CD14-positive monocyte (primary cell): ENCODE results near the gene FIGLA. TPM values are rescaled to one million over a fixed set of nuclear protein-coding genes. Genes with fewer than 3 reads are reported as not detected.

Experiments
- DNase-seq, 3 donors: peaks; one replicate each; pipeline ENCODE4 v3.0.0-alpha.2; 2011 to 2022
- H2AFZ ChIP-seq: 2 replicates; pipeline ENCODE4 v1.6.0; 2012; ENCODE audit warnings: mild to moderate bottlenecking, low read depth, low read length, inconsistent platforms; ENCODE audit not compliant: insufficient read depth, poor library complexity, severe bottlenecking
- H3K27ac ChIP-seq, 2 donors: 1 replicate in 1 of 2; 2 replicates in 1 of 2; pipeline ENCODE4 v1.5.1; 2012 to 2013; ENCODE audit warnings: low read length in 2 of 2, control low read depth in 1 of 2, inconsistent platforms in 1 of 2, low read depth in 1 of 2, mild to moderate bottlenecking in 1 of 2
- H3K27me3 ChIP-seq, 2 donors: one replicate each; pipeline versions ENCODE4 v1.6.0 to v1.6.1; 2011 to 2013; ENCODE audit warnings: low read length in 2 of 2; ENCODE audit not compliant: control insufficient read depth in 2 of 2, insufficient read depth in 2 of 2
- H3K36me3 ChIP-seq, 2 donors: replicated peaks in 1 of 2; 1 replicate in 1 of 2; 2 replicates in 1 of 2; pipeline versions ENCODE4 v1.5.1 to v1.6.1; 2012 to 2013; ENCODE audit warnings: low read length in 2 of 2, control low read depth in 1 of 2, inconsistent platforms in 1 of 2, mild to moderate bottlenecking in 1 of 2; ENCODE audit not compliant: insufficient read depth in 2 of 2, control insufficient read depth in 1 of 2
- H3K4me1 ChIP-seq, 2 donors: 1 replicate in 1 of 2; 2 replicates in 1 of 2; pipeline versions ENCODE4 v1.5.1 to v1.6.1; 2012 to 2013; ENCODE audit warnings: low read length in 2 of 2, control low read depth in 1 of 2, inconsistent platforms in 1 of 2, mild to moderate bottlenecking in 1 of 2, moderate library complexity in 1 of 2; ENCODE audit not compliant: insufficient read depth in 2 of 2, control insufficient read depth in 1 of 2
- H3K4me2 ChIP-seq: replicated peaks from 2 replicates; pipeline ENCODE3; 2012; ENCODE audit warnings: low read length, moderate library complexity, mild to moderate bottlenecking; ENCODE audit not compliant: poor library complexity, severe bottlenecking; ENCODE audit errors: extremely low read depth
- H3K4me3 ChIP-seq, 3 experiments: fragments of 200-600 bp in 1 of 3; sonication (generic) in 1 of 3; replicated peaks in 1 of 3; 1 replicate in 2 of 3; 2 replicates in 1 of 3; pipeline ENCODE4 v1.5.1; 2011 to 2013; ENCODE audit warnings: low read length in 3 of 3, mild to moderate bottlenecking in 3 of 3, control low read depth in 2 of 3, low read depth in 2 of 3, inconsistent platforms in 1 of 3, moderate library complexity in 1 of 3
- H3K79me2 ChIP-seq: 2 replicates; pipeline ENCODE4 v1.6.0; 2012; ENCODE audit warnings: mild to moderate bottlenecking, control low read depth, inconsistent platforms, low read length, moderate library complexity; ENCODE audit not compliant: insufficient read depth
- H3K9ac ChIP-seq: 2 replicates; pipeline ENCODE4 v1.6.0; 2017; ENCODE audit warnings: low read length, mild to moderate bottlenecking; ENCODE audit not compliant: insufficient read depth, poor library complexity, severe bottlenecking
- H3K9me3 ChIP-seq, 2 donors: replicated peaks in 1 of 2; 1 replicate in 1 of 2; 2 replicates in 1 of 2; pipeline versions ENCODE4 v1.5.1 to v1.6.1; 2012 to 2013; ENCODE audit warnings: low read length in 2 of 2, control low read depth in 1 of 2; ENCODE audit not compliant: control insufficient read depth in 1 of 2, insufficient read depth in 1 of 2
- H4K20me1 ChIP-seq: 2 replicates; pipeline ENCODE4 v1.6.0; 2012; ENCODE audit warnings: mild to moderate bottlenecking, low read length, control low read depth, moderate library complexity; ENCODE audit not compliant: insufficient read depth
- H3K27ac Mint-ChIP-seq, 7 donors: one replicate each; pipeline ENCODE4 v1.8.0; 2020; ENCODE audit warnings: mild to moderate bottlenecking in 7 of 7, mixed read lengths in 7 of 7, moderate library complexity in 6 of 7, inconsistent platforms in 2 of 7
- H3K27me3 Mint-ChIP-seq, 3 donors: one replicate each; pipeline ENCODE4 v1.8.0; 2021 to 2022; ENCODE audit warnings: low read depth in 3 of 3, mild to moderate bottlenecking in 3 of 3, mixed read lengths in 3 of 3, moderate library complexity in 3 of 3, inconsistent platforms in 1 of 3
- H3K36me3 Mint-ChIP-seq, 2 donors: one replicate each; pipeline ENCODE4 v1.8.0; 2020; ENCODE audit warnings: mixed read lengths in 2 of 2, inconsistent platforms in 1 of 2, mild to moderate bottlenecking in 1 of 2
- H3K4me1 Mint-ChIP-seq: one replicate; pipeline ENCODE4 v1.8.0; 2020; ENCODE audit warnings: mild to moderate bottlenecking, mixed read lengths
- H3K4me3 Mint-ChIP-seq, 2 donors: one replicate each; pipeline ENCODE4 v1.8.0; 2020; ENCODE audit warnings: mild to moderate bottlenecking in 2 of 2, mixed read lengths in 2 of 2, moderate library complexity in 1 of 2
- H3K9me3 Mint-ChIP-seq, 7 donors: one replicate each; pipeline ENCODE4 v1.8.0; 2020 to 2022; ENCODE audit warnings: mixed read lengths in 7 of 7, mild to moderate bottlenecking in 6 of 7, moderate library complexity in 6 of 7, inconsistent platforms in 2 of 7
- CTCF ChIP-seq: fragments of 200-600 bp; IDR thresholded peaks from one replicate; pipeline ENCODE4 v1.8.0; 2022; ENCODE audit warnings: antibody characterized with exemption, mild to moderate bottlenecking
- WGBS: methylation state at CpG from one replicate; pipeline ENCODE4 v1.1.5; 2013; ENCODE audit warnings: missing lambda C conversion rate; ENCODE audit not compliant: insufficient coverage; 5-methylcytosine and 5-hydroxymethylcytosine counted together
- intact Hi-C, 2 donors: fragments of 100-400 bp; cut with micrococcal nuclease; formaldehyde crosslinking; loops; one replicate each; pipeline versions ENCODE4 v1.15.0 to v1.15.1; 2023
- polyA plus RNA-seq, 3 donors: library from polyadenylated mRNA; depleted of rRNA in 1 of 3; unstranded in 2 of 3; stranded (reverse) in 1 of 3; fragments of 300-500 nt in 2 of 3; fragments of >200 nt in 1 of 3; fragmentation: Illumina TruSeq in 2 of 3; gene quantifications; 1 replicate in 2 of 3; 2 replicates in 1 of 3; pipeline ENCODE4 v1.2.3, GENCODE V29; 2012 to 2021

Gene FIGLA
- polyA plus RNA-seq, 3 donors: 0.13 TPM; not detected in 2

DNA sequence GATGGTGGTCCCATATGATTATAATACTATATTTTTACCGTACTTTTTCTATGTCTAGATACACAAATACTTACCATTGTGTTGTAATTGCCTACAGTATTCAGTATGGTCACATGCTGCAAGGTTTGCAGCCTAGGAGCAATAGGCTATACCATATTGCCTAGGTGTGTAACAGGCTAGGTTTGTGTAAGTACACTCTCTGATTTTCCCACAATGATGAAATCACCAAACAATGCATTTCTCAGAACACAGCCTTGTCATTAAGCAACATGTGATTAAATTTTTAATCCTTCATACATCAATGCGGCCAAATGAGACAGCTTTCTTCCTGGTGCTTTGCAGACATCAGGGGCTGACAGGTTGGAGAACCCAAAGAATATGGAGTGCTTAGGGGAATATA, 59.7 kb downstream of the FIGLA start:
- intact Hi-C loops: no loop called here
- Histone ChIP-seq H3K36me3 (no peaks in the 10 kb centered on the region), H3K79me2 (no peaks in the 10 kb centered on the region), H3K4me3 (no peak overlapping the region), H3K9ac (no peak overlapping the region), H3K4me2 (no peak overlapping the region), H2AFZ (no peak overlapping the region), H4K20me1 (no peaks in the 10 kb centered on the region), H3K27me3 (peaks cover 9 to 11% of the 10 kb centered on the region in 2 donors), H3K4me1 (no peaks in the 10 kb centered on the region), H3K9me3 (no peaks in the 10 kb centered on the region), H3K27ac (no peak overlapping the region)
- Mint-ChIP-seq H3K27ac (no peak overlapping the region), H3K27me3 (peaks cover 12 to 27% (median 14%) of the 10 kb centered on the region in 3 donors), H3K4me1 (no peaks in the 10 kb centered on the region), H3K9me3 (peaks cover 0 to 2% (median 0%) of the 10 kb centered on the region in 7 donors), H3K36me3 (no peaks in the 10 kb centered on the region), H3K4me3 (no peak overlapping the region)
- DNase-seq: no peak
- no peak for TF ChIP-seq CTCF
- whole genome bisulfite sequencing: no CpG with 5 or more reads among the region's 2 CpGs

DNA sequence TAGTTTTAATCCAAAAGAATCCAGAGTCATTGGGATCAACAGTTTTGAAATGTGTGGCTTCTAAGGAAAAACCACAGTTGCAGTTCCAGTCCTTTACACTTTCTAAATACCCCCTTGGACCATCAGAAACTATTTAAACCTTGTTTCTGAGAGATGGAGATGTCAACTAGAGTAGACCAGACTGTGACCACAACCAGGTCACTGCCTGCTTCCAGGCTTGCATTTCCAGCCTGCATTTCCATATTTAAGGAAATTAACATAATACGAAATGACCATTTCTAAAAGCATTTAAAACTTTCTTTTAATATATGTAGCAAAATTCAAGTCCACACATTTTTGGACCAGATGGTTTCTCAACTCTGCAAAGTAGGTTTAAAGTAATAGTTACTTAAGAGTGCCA, 60.8 kb downstream of the FIGLA start:
- Histone ChIP-seq H3K9me3 (no peaks in the 10 kb centered on the region), H3K9ac (no peak overlapping the region), H3K27me3 (peaks cover 5 to 9% of the 10 kb centered on the region in 2 donors), H4K20me1 (no peaks in the 10 kb centered on the region), H3K36me3 (no peaks in the 10 kb centered on the region), H3K27ac (no peak overlapping the region), H3K4me1 (no peaks in the 10 kb centered on the region), H2AFZ (no peak overlapping the region), H3K4me3 (no peak overlapping the region), H3K79me2 (no peaks in the 10 kb centered on the region), H3K4me2 (no peak overlapping the region)
- no peak for DNase-seq
- Mint-ChIP-seq H3K36me3 (no peaks in the 10 kb centered on the region), H3K4me3 (no peak overlapping the region), H3K4me1 (no peaks in the 10 kb centered on the region), H3K27ac (no peak overlapping the region), H3K27me3 (peaks cover 9 to 20% (median 14%) of the 10 kb centered on the region in 3 donors), H3K9me3 (peaks cover 0 to 2% (median 0%) of the 10 kb centered on the region in 7 donors)
- intact Hi-C loops: no loop called here
- TF ChIP-seq CTCF: no peak
- no CpG with 5 or more reads among the region's 1 CpG for WGBS
